AG04450 (cell line): ENCODE measurements around the gene FAM184B. TPM values are rescaled to one million over a fixed set of nuclear protein-coding genes. Genes with fewer than 3 reads are reported as not detected.
A peak's percentile ranks its signal among the peaks of the same experiment; 100 is the strongest.

Experiments
- CTCF ChIA-PET: fragments of 300-600, 350-600 bp; formaldehyde crosslinking; extraction: SDS; loops from one replicate; lab custom pipeline; 2022; ENCODE audit warnings: antibody characterized with exemption, inconsistent platforms; lab: Charles Lee
- POLR2A ChIA-PET: fragments of 350-600 bp; formaldehyde crosslinking; extraction: SDS; loops from one replicate; lab custom pipeline; 2021; ENCODE audit warnings: antibody characterized with exemption, inconsistent platforms; lab: Yijun Ruan, JAX
- DNase-seq: peaks from one replicate; pipeline ENCODE4 v3.0.0-alpha.2; 2011; ENCODE audit warnings: low read depth, low spot score
- H3K27ac ChIP-seq: one replicate; pipeline ENCODE4 v1.5.1; 2012; ENCODE audit warnings: low read depth, low read length, control low read depth
- H3K27me3 ChIP-seq: one replicate; pipeline ENCODE4 v1.6.0; 2012; ENCODE audit warnings: low read length; ENCODE audit not compliant: control insufficient read depth, insufficient read depth
- H3K4me3 ChIP-seq: 2 replicates; pipeline ENCODE4 v1.5.1; 2011; ENCODE audit warnings: mild to moderate bottlenecking, low read depth, low read length, control low read depth
- H3K9me3 ChIP-seq: 2 replicates; pipeline ENCODE4 v1.5.1; 2012; ENCODE audit warnings: low read length; ENCODE audit not compliant: control insufficient read depth, insufficient read depth
- polyA plus RNA-seq: library from polyadenylated mRNA; depleted of rRNA; stranded (reverse); fragments of >200 nt; gene quantifications from 2 replicates; pipeline ENCODE4 v1.2.3, GENCODE V29; 2011
- TF ChIP-seq, protein P1 (sequence below): IDR thresholded peaks from 2 replicates; pipeline ENCODE4 v1.5.1; 2011; ENCODE audit warnings: low read depth, low read length, control low read depth, inconsistent platforms

FAM184B gene
- polyA plus RNA-seq, 1 experiment, result 0.09 TPM

DNA sequence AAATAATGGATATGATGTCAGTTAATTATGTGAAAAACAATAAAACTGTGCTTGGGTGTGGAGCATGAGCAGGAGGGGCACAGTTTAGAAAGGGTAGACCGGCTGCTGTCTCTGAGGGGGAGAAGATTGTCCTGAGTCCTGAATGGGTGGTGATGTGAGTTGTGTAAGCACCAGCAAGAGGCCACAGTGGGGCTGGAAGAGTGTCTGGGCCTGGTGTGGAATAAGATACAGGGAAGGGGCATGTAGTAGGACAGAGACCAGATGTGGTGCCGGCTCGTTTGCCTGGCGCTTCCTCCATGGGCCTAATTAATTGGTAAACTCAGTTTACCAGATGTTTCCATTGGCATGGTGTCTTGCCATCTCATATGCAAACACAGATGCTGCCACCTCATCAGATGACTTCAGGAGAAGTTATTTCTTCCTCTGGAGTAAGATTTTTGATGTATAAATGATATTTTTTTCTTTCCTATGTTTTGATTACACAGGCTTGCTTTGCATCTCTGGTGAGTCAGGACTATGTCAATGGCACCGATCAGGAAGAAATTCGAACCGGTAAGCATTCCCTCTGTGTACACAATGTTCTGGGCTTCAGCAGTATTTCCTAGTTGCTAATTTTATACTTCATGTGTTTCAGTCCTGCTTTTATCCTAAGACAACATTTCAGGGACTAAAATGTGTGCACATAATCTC is 161.9 kb downstream of the FAM184B start:
- POLR2A ChIA-PET, result no interaction called here
- Histone ChIP-seq H3K9me3 (no peaks in the 10 kb centered on the region), H3K27me3 (no peaks in the 10 kb centered on the region), H3K4me3 (0 out of 2 replicates have a peak overlapping the region, but pooled peaks have one; percentile 15), H3K27ac (peak overlapping the region; percentile 96)
- peak; percentile 64 for DNase-seq
- TF ChIP-seq, protein P1, sequence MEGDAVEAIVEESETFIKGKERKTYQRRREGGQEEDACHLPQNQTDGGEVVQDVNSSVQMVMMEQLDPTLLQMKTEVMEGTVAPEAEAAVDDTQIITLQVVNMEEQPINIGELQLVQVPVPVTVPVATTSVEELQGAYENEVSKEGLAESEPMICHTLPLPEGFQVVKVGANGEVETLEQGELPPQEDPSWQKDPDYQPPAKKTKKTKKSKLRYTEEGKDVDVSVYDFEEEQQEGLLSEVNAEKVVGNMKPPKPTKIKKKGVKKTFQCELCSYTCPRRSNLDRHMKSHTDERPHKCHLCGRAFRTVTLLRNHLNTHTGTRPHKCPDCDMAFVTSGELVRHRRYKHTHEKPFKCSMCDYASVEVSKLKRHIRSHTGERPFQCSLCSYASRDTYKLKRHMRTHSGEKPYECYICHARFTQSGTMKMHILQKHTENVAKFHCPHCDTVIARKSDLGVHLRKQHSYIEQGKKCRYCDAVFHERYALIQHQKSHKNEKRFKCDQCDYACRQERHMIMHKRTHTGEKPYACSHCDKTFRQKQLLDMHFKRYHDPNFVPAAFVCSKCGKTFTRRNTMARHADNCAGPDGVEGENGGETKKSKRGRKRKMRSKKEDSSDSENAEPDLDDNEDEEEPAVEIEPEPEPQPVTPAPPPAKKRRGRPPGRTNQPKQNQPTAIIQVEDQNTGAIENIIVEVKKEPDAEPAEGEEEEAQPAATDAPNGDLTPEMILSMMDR, result no peak
- CTCF ChIA-PET, result interaction anchor here (1.0 kb wide), 2 partner anchors 71 to 189 kb away, joined by 4 to 5 read pairs; no protein-coding TSS in a partner anchor

DNA sequence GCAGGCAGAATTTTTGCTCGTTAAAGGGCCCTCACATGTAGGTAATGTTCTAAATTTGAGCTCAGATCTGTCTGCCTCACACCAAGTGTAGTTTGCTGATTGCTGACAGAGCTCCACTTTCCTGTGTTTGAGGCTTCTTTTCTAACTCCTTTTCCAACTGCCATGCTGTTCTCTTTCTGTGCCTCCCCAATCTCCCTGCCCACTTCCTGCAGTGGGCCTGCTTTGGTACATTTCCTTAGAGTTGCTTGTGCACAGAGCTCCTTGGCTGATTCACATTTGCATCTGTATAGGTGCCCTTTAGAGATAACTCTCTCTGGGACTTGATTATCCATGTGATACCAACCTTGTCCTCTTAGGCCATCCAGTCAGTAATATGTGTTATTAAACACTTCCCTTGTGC is 162.5 kb downstream of the FAM184B start:
- H3K4me3 ChIP-seq, result no peak overlapping the region
- H3K27ac ChIP-seq, result peak overlapping the region; percentile 96
- no peaks in the 10 kb centered on the region for H3K9me3 ChIP-seq
- DNase-seq, result no peak
- no peaks in the 10 kb centered on the region for H3K27me3 ChIP-seq
- ChIA-PET CTCF (interaction anchor here (0.5 to 1.0 kb wide), 2 partner anchors 70 to 1395 kb away, joined by 3 to 4 read pairs; no protein-coding TSS in a partner anchor), POLR2A (no interaction called here)
- TF ChIP-seq, protein P1, result no peak

DNA sequence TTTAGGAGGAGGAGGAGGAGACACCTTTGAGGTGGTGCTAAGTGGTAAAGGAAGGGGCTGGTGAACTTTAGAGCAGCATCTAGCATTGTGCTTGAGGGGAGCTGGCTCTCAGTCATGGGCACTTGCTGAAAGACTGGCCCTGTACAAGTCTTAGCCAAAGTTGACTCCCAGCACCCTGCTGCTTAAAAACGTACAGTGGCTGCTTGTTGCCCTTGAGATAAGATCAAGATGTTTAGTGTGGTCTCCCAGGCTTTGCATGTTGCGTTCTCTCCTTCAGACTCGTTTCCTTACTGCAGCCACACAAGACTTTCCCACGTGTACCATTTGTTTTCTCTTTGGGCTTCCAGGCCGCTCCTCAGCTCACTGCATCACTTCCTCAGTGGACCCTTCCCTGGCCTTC is 165.1 kb downstream of the FAM184B start:
- H3K4me3 ChIP-seq, result peak overlapping the region; percentile 45
- POLR2A ChIA-PET, result interaction anchor here (2.7 kb wide), 1 partner anchor 39 kb away, joined by 19 read pairs; the partner anchor contains the start of gene LAP3
- H3K27ac ChIP-seq, result no peak overlapping the region
- no peak for DNase-seq
- TF ChIP-seq, protein P1, result no peak
- H3K27me3 ChIP-seq, result no peaks in the 10 kb centered on the region
- H3K9me3 ChIP-seq, result no peaks in the 10 kb centered on the region
- CTCF ChIA-PET, result interaction anchor here (1.6 to 4.7 kb wide), 4 partner anchors 7 to 977 kb away, joined by 4 to 23 read pairs (median 12); no protein-coding TSS in a partner anchor

DNA sequence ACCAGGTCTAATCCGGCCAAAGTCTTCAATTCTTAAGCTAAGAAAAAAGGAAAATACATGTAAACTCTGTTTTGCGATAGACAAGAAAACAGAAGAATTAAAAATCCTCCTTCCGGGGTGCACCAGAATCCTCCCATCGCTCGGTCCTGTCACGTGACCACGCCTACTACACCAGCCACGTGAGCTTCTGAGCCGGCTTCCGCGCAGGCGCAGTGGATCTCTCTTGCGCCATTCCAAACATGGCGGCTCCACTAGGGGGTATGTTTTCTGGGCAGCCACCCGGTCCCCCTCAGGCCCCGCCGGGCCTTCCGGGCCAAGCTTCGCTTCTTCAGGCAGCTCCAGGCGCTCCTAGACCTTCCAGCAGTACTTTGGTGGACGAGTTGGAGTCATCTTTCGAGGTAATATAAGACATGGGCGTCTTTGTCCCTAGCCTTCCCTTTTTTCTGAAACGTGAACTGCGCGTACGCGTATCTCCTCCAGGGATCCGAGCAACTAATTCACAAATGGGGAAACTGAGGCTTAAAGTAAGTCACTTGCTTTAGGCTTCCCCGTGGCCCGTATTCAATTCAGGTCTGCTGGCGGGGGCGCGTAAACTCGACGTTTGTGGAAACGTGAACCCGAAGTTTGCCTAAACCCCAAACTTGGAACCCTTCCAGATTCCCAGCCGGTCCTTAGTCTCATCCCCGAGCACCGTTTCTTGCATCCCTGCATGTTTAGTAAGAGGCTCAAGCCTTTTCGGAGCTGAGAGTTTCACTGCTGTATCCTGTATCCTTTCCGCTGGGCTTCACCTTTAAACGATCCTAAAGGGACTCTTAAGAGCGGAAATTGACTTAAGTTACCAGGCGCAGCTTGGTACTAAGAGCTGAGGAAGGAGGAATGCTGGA is 166.8 kb downstream of the FAM184B start, which contains the start of gene MED28:
Gene MED28 (plus strand): TSS at position 226 of the 884 bp plus-strand sequence. CDS start 14 bp downstream, at position 240.
- Histone ChIP-seq H3K4me3 (peak within 1 kb of the TSS; percentile 92), H3K9me3 (no peaks in the 10 kb centered on the region), H3K27ac (peak within 1 kb of the TSS; percentile 97), H3K27me3 (no peaks in the 10 kb centered on the region)
- POLR2A ChIA-PET, result interaction anchor here (0.6 to 2.7 kb wide), 7 partner anchors 9 to 196 kb away, joined by 3 to 19 read pairs (median 5); partner anchors contain the start of genes DCAF16, LAP3 and NCAPG
- peak; percentile 93 for DNase-seq
- TF ChIP-seq, protein P1, result no peak; the same call in 1 of the 2 replicates
- CTCF ChIA-PET, result interaction anchor here (0.9 to 4.7 kb wide), 6 partner anchors 9 to 979 kb away, joined by 3 to 23 read pairs (median 7); no protein-coding TSS in a partner anchor
